CD4-positive, alpha-beta T cell treated with Interleukin-6 for 4 hours (primary cell): ENCODE measurements around the gene SPOCK2.

ENCODE experiments used
- DNase-seq: peaks from one replicate; pipeline ENCODE4 v3.0.0-alpha.2; 2020; ENCODE audit warnings: mixed read lengths

Gene SPOCK2

DNA sequence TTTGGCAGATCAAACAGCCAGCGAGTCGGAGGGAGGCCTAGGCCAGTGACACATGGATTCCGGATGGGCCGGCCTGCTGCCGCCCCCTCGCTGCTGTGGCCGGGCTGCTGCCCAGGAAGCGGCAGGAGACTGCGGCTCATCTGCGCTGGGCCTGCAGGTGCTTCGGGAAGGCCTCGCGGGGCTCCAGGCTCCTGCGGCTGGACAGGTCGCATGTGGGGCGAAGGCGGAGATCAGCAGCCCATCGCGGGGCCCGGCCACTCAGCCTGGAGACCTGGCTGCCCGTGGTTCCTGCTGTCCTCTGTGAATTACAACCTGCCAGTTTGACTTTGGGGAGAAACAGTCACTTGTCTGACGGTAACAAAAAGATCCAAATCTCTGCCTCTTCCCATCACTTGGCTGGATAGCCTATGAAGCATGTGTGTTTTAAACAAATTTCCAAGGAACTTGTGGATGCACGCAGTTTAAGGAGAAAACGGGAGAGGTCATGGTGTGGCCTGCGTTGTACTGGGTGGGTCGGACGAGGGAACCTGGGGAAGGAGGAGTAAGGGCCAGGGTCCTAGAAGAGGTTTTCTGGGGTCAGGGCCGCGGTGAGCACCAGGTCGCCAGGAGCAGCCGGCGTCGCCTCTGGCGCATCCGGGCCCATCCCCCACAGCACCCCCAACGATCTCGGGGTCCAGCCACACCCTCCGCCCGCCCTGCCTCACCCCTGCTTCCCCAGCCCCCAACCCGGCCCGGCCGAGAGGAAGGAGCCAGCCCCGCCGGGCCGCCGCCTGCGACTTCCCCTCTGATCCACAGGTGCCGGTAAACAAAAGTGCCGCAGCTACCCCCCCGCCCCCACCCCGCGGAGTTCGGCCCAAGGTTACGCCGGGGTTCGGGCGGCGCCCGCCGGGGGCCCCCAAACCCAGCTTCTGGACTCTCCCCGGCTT is 1.6 kb downstream of the SPOCK2 start:
- peak; percentile 89 for DNase-seq

DNA sequence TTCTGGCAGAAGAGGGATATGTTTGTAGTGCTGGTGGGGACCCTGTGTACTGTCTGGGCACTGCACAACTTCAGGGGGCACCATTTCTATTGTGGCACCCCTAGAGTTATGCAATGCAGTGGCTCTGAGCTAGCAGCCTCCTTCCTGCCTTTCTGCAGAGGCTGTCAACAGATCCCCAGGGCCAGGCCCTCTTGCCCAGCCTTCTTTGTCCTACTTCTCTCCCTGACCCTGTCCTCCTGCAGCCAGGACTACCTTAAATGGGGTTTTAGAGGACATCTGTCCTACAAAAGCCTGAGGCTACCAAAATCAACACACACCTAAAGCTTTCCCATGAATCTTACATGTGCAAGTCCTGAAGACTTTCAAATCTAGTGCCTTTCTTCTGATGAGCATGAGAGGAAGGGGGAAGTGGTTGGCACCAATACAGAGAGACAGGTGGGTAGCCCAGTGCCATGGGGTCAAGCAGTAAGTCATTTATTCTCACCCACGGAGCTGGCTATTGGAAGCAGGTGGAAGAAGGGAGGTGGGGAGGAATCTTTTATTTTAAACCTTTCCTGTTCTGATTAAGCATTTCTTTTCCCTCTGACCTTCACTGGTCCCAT is 2.4 kb downstream of the SPOCK2 start:
- DNase-seq, result no peak

DNA sequence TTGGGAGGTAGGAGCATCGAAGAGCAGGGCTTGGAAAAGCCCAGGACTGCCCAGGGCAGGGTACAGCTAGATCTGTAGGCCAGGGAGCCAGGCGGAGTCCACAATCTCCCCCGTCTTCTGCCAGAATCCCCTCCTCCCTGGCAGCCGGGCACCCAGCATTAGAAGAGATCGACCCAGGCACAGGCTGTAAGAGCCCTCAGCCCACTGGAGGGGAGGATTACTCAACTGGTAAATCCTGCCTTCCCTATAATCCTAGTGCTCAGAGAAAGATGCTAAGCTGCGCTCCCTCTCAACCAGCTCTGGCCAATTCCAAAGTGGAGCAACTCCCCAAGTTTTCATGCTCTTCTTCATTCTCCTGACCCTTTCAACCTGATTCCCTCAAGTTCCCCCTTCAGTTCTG is 3.2 kb downstream of the SPOCK2 start:
- DNase-seq, result no peak

DNA sequence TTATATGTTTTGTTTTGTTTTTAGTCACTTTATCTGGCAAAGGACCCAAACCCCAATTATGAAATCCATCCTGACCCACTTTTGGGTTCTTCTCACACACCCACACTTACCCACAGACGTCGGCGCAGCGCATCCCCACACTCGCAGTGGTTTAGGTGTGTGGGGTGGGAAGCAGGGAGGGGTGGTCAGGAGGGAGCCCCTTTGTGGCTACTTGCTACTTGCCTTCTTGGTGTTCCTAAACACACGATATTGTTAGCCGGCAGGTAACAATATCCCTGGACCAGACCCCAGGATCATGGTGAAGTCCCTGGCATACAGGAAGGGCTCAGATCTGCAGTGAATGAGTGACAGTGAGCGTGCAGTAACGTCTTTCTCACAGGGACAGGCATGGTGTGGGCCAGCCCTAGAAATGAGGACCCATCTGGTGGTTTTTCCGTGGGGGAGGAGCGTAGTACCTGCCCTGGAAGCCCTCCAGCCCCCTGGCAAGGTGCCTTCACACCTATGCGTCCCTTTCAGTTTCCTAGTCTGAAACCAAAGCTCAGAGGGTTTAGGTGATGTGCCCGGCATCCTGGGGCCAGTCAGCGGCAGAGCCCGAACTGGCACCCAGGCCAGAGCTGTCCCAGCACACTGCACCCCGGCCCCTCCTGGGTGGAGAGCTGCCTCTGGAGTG is 4.4 kb downstream of the SPOCK2 start:
- peak; percentile 71 for DNase-seq

DNA sequence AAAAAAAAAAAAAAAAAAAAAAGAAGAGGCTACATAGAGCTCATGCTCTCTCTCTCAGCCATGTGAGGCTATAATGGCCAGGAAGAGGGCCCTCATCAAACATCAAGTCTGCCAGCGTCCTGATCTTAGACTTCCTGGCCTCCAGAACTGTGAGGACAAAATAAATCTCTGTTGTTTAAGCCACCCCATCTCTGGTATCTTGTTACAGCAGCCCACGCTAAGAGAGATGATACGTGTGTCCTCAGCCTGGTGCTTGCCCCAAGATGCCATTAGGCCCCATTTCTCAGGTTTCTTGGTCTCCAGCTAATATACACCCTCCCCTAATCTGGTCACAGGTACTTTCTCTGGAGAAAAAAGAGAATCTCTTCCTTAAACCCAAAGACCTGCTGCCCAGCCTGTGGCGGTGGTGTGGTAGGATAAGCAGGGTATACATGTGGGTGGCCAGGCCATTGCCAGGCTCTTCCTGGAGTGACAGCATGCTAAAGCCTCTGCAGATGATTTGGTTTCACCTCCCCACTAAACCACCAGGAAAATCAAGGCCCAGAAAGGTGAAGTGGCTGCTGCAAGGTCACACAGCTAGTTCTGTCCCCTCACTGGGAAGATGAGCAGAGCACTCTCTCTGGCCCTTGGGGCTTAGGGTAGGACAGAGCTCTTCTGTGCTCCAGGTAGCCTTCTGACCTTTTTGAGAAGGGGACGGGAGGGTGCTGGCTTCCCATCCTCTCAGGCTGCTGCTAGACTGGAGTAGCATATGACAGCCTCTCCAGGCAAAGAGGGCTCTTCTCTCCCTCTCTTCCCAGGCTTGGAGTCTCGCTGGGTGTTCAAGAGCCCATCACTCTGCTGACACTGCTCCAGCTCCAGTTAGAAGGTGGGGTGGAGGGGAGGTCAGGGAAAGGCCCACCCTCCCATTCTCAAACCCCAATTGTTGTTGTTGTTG is 5.2 kb downstream of the SPOCK2 start:
- DNase-seq, result no peak

DNA sequence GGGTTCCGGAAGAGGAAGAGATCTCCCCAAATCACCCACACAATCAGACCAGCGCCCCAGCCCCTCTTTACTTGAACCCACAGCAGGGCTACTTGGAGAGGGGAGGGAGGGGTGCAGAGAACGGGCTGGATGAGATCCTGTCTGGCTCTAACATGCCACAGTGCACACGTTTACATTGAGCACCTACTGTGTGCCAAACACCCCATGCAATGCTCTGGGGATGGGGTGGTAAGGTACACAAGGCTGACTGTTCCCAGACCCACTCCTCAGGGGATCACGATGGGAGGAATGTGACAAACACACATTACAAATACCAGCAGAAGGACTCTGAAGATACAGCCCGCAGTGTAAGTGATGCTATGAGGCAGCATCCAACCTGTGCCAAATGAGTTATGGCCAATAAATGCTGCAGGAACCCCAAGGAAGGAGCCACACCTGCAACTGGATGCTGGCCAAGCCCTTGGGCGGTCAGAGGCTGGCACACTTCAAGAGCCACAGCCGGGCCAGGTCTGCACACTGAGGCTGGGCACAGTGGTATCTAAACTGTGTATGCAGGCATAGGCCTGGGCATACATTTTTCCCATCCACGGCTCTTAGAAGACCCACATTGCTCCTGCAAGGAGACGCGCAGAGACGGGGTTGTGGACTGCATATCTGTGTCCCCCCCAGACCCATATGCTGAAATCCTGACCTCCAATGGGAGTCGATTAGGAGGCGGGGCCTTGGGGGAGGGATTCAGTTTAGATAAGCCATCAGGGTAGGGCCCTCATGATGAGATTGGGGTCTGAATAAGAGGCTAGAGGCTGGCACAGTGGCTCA is 6.4 kb downstream of the SPOCK2 start:
- no peak for DNase-seq

DNA sequence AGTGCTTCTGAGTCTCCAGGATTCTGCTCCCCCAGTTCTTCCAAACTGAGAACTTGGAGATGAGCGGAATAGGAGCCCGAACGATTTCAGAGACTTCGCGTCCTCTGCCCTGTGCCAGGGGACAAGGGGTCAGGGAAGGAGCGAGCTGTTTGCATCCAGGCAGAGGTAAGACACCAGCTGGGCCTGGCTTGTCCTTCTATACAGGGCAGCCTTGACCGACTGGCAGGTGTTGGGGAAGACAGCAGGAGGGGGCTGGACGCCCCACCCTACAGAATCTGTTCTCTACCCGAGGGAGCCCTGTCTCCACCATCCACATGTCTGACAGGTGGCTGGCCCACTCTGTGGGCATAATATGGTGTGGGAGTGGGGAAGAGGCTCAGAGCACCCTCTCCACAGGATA is 7.1 kb downstream of the SPOCK2 start:
- no peak for DNase-seq

DNA sequence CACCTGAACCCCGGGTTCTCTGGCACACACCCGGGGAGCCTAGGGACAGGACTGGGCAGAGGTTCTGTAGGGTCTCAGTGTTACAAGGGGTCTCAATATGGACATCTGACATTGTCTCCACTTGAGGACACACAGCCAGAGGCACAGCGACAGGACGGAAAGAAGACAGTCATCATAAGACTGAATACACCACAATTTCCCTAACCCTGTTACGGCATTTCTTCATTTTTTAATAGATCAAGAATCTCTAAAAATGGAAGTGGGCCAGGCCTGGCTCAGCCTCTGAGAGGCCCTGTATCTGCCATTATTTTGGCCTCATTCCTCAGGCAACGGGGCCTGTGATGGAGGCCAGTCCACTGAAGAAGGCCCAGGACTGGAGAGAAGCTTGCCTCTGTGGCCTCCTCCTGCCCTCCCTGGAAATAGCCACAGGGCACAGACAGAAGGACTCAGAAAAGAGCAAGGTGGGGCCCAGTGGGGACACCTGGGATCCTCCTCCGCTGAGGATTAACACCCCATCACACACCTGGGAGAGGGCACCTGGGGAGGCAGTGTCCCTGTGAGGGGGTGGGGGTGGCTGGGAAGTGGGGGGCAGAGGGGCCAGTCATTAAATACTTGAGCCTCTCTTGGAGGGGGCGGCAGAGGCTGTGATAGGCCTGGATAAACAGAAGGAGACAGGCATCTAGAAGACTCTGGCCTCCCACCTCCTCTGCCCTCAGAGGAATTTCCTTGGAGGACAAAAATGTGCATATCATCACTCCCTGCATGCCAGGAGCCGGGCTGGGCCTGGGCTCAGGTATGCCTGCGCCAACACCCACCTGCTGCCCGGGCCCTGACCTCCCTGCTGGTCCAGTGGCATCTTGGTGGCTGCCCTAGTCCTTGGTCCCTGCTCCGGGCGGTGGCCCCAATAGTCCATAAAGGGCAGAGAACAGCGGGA is 8.0 kb downstream of the SPOCK2 start:
- no peak for DNase-seq

DNA sequence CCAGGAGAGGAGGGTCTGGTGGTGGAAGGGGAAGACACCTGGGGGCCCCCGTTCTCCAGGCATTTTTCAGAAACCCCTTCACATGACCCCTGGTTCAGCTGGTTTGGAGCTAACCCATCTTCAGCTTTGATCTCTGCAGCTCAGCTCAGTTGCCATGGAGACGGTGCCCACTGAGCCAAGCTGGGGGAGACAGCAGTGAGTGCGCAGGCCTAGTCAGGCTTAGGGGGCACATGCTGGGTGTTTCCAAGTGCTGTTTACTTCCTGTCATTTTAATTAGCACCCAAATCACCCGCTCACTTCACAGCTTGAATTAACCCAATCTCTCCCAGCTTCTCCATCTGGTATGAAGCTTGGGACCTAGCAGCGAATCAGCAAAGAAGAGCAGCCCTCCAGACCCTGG is 9.0 kb downstream of the SPOCK2 start:
- DNase-seq, result peak; percentile 73

DNA sequence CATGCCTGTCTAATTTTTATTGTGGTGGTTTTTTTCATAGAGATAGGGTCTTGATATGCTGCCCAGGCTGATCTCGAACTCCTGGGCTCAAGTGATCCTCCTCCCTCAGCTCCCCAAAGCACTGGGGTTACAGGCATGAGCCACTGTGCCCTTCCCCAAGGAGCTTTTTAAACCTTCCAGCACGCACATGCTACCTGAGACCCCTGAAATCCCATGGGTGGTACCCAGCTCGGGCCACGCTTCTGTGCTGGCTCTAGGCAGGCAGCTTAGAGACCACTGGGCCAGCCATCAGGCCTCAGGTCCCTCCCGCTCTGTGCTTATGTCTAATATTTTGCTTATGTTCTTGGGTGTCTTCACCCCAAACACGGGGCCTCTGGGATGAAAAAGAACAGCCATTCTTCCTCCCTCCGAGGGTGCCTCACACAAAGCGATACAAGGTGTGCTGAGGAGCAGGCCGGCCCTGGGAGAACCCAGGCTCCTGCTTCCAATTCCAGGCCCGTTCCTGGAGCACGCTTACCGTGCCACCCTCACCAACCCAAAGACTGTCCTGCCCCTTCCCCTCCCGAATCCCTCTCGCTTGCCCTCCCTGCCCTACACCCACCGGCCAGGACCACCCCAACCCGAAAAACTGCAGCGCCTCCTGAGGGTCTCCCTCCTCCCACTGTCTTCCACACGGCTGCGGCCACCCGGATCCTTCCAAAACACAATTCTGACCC is 10.9 kb downstream of the SPOCK2 start:
- DNase-seq, result no peak

DNA sequence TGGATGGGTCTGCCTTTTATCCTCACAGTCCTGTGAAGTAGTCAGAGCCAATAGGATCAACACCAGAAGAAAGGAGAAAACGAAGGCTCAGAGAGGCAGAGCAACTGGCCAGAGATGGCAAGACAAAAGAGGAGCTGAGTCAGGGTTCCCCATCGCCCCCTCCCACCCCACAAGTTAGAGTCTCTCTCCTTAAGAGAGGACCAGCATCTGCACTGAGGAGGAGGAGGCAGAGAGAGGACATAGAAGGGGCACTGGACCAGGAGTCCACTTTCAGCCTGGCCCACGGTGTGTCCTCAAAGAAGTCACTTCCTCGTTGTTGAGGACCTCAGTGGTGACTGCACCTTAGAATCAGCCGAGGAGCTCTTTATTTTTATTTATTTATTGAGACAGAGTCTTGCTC is 11.6 kb downstream of the SPOCK2 start:
- no peak for DNase-seq

DNA sequence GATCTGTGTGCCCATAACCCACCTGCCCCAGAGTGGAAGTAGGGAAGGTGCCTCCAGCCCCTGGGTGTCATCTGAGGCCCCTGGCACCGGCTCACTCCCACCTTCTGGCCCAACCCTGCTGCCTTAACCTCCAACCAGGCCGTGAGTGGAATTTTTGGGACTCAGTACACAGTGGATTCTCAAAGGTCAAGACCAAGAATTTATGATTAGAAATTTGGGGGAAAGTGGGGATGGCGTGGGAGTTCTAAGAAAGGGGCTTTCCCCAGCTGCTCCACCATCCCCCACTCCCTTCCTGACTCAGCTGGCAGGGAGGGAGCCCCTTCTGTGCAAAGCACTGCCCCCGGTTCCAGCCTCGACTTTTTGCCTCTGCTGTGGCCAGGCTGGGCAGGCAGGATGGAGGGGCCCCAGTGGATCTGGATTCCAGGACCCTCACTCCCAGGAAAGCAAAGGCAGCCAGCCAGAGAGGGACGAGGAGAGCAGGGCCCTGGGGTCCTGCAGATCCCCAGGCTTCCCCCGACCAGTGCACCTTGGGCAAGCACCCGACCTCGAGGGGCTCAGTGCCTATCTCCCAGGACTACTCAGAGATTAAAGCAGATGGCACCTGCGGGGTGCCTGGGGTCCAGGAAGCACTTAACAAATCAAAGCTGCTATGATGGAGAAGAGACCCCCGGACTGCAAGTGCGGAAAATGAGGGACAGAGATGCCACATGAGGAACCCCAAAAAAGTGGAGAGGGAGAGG is 12.8 kb downstream of the SPOCK2 start:
- DNase-seq, result no peak

DNA sequence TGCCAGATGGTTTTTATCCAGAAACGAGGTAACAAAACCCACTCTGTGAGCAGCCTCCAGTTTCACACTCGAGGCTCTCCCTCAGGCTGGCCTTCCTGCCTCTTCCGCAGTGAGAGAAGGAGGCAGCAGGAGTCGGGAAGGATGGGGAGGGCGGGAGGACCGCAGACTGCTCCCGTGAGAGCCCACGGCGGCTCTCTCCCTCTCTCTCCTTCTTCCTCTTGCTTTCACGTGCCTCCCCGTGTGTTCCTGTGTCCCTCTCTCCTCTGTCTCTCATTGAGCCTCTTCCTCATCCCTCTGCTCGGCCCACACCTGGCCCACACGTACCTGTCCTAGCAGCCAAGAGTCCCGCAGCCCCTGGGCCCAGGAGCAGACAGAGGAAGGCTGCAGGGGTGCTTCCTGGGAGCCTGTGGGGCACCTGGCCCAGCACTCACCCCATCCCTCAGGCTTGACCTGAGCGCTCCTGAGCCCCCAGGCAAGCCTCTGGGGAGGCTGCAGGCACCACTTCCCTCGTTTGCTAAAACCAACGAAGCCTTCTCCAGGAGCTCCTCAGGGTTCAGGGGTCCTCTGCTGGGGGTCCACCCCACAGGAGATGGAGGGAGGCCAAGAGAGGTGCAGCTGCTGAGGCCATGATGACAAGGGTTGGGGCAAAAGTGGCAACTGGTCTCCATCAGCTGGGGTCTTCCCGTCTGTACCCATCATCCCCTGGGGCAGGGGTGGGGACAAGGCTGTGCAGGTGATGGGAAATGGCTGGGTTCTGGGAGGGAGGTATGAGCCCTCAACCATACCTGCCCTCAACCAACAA is 13.6 kb downstream of the SPOCK2 start:
- DNase-seq, result no peak

DNA sequence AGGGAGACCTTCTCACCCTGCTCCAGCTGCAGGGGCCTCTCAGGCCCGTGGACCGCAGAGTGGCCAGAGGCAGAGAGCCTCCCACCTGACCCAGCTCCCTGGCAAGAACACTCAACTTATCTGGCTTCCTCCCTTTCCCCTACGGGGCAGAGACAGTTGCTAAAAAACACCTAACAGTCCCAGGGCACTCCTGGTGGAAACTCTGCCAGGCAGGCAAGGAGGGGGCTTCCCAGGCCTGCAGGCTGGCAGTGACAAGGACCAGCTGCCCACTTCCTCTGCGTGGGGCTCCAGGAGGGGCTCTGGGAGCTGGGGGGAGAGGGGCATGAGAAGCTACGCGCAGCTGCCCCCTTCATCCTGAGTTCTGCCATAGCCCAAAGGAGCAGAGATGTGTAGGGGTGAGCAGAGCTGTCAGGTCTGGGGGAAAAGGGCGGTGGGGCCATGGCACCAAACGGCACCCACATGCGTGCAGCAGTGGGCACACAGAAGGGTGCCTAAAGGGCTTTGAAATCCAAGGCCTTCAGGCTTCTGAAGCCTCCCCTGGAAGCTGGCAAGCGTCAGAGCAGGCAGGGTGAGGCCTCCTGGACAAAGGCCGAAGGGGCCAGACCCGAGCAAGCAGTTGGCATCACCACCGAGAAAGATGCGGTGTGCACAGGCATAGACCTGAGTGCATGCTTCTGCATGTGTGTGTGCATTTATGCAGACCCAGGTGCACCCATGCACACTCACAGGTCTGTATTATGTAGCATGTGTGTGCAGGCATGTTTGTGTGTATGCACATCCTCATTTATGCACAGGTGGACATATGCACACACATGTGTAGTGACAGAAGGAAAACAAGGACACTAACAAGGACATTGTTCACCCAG is 14.4 kb downstream of the SPOCK2 start:
- no peak for DNase-seq

DNA sequence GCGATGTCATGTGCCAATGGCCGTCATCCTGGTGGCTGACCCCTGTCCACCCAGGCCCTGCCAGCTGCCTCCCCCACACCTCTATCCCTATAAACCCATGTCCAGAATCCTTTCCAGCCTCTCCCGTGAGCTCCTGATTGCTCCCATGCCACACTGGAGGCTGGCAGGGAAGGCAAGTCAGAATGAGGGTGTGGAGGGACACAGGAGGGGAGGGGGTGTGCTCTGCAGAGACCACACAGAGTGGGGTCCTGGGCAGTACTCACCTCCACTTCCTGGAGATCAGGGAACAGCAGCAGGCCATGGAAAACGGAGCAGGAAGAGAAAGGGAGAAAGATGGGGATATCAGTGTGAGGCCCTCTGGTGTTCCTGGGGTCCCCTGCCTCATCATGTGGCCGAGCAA is 15.7 kb downstream of the SPOCK2 start:
- DNase-seq, result no peak

DNA sequence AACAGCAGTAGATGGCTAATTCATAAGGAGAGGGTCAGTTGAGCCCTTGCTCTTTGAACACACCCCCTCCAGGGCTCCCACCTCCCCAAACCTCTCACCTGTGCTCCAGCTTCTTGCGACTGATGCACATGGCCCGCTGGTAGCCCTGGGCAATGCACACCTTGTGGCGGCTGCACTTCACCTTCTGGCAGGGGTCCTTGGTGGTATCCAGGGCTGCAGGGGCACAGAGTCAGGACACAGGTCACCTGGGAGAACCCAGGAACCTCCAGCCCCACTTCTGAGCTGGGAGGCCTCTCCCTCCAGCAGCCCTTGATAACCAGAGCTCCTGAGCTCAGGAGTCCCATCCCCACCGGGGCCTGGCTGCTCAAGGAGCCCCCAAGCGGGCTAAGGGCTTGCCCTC is 16.3 kb downstream of the SPOCK2 start:
- DNase-seq, result no peak

DNA sequence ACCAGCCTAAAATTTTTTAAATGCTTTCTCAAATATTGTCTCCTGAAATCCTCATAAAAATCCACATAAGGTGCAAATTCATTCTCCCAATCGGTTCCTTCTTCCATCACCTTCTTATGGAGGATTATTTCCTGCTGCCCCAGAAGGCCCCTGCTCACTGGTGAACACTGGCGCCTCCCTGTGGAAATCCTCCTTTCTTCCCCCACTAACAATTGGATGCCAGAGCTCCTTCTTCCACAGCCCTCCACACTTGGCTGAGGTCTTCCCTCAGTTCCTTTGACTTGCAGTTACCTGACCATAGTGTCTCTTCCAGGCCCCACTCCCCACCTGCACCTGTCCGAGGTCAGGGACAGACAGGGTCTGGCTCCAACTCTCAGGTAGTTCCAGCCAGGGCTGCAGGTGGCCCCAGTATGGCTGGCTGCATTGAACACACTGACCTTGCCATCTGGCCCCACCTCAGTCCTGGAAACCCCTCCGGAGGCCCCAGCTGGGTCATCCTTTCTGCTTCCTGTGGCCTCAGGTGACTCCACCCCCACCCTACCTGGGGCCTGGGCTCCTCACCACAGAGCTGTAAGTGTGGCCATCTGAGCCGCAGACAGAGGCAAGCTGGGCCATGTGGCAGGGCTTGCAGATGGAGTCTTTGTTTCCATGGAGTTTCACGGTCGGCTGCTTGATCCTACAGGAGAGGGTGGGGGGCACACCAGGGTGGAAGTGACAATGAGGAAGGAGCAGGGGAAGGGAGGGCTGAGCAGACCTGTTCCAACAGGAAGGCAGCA is 18.4 kb downstream of the SPOCK2 start:
- DNase-seq, result no peak
